Transverse colon (tissue), 4 donors: Measurements from ENCODE around the gene AVPI1. TPM values are rescaled to one million over a fixed set of nuclear protein-coding genes. Genes with fewer than 3 reads are reported as not detected.

Source experiments
- DNase-seq: peaks from one replicate; pipeline ENCODE4 v3.0.0-alpha.2; 2019
- H3K27ac ChIP-seq, 4 donors: fragments of 200-600 bp; sonication (generic); 2 replicates each; pipeline ENCODE4 v1.5.1; 2016 to 2018; ENCODE audit warnings: inconsistent platforms in 4 of 4
- H3K27me3 ChIP-seq: fragments of 200-600 bp; sonication (generic); 2 replicates; pipeline ENCODE4 v1.5.1; 2017; ENCODE audit warnings: inconsistent platforms
- H3K36me3 ChIP-seq, 4 donors: fragments of 200-600 bp; sonication (generic); 2 replicates each; pipeline ENCODE4 v1.5.1; 2017 to 2019; ENCODE audit warnings: inconsistent platforms in 4 of 4
- H3K4me1 ChIP-seq, 4 donors: fragments of 200-600 bp; sonication (generic); 2 replicates each; pipeline ENCODE4 v1.5.1; 2017 to 2020; ENCODE audit warnings: inconsistent platforms in 4 of 4
- H3K4me3 ChIP-seq, 4 donors: fragments of 200-600 bp; sonication (generic); 1 replicate in 1 of 4; 2 replicates in 3 of 4; pipeline versions ENCODE4 v1.5.1 to v1.6.1; 2017 to 2019; ENCODE audit warnings: inconsistent platforms in 4 of 4
- H3K9me3 ChIP-seq, 2 donors: fragments of 200-600 bp; sonication (generic); 2 replicates each; pipeline ENCODE4 v1.5.1; 2017 to 2019; ENCODE audit warnings: inconsistent platforms in 2 of 2
- CTCF ChIP-seq, 5 experiments: fragments of 200-600 bp in 3 of 5; fragments of 450-650 bp in 2 of 5; sonication (generic) in 3 of 5; IDR thresholded peaks; 1 replicate in 2 of 5; 2 replicates in 3 of 5; pipeline ENCODE4 v1.5.1; 2016 to 2017; ENCODE audit warnings: antibody characterized with exemption in 5 of 5, inconsistent platforms in 3 of 5, mild to moderate bottlenecking in 2 of 5, moderate library complexity in 1 of 5
- EP300 ChIP-seq: sonication (generic); formaldehyde crosslinking; IDR thresholded peaks from one replicate; pipeline ENCODE4 v1.6.1; 2017; ENCODE audit warnings: antibody characterized with exemption, low read depth
- POLR2A ChIP-seq: fragments of 450-650 bp; IDR thresholded peaks from one replicate; pipeline ENCODE4 v1.6.1; 2016; ENCODE audit warnings: antibody characterized with exemption, mild to moderate bottlenecking, moderate library complexity
- POLR2AphosphoS5 ChIP-seq, 3 donors: sonication (generic); formaldehyde crosslinking; IDR thresholded peaks; one replicate each; pipeline ENCODE4 v1.6.1; 2016; ENCODE audit warnings: antibody characterized with exemption in 3 of 3
- WGBS, 2 donors: methylation state at CpG; one replicate each; pipeline ENCODE4 v1.1.5; 2018; ENCODE audit warnings: low coverage in 1 of 2; 5-methylcytosine and 5-hydroxymethylcytosine counted together
- in situ Hi-C, 4 donors: fragments of 200-750 bp; cut with MboI; loops; one replicate each; pipeline versions ENCODE4 v1.15.0 to v1.15.1; 2017; ENCODE audit warnings: low sequenced_read_pairs in 3 of 4, low pct_ligation_motif_present in 1 of 4, low pct_unique_long_range_greater_than_20kb in 1 of 4
- intact Hi-C: fragments of 100-400 bp; cut with DNase I; formaldehyde crosslinking; loops from one replicate; pipeline ENCODE4 v1.15.1; 2023; ENCODE audit warnings: low total_unique reads
- total RNA-seq, 4 donors: library from RNA; depleted of rRNA; stranded (reverse); fragments of >200 nt; gene quantifications; one replicate each; pipeline ENCODE4 v1.1.0, GENCODE V29; 2016

AVPI1 gene
- total RNA-seq, 4 donors from 2014 or later, result 24.3 to 79.3 (median 47.9) TPM

GRCh38 chr10:97635577-97635976, 51.5 kb downstream of the AVPI1 start:
- intact Hi-C loops (no loop called here), in situ Hi-C loops (no loop called here)
- H3K9me3 ChIP-seq, result no peaks in the 10 kb centered on the region
- TF ChIP-seq POLR2AphosphoS5 (IDR thresholded peaks at IDR 0.05) (no peak), POLR2A (no peak), EP300 (no peak), CTCF (IDR thresholded peaks at IDR 0.05) (no peak)
- H3K4me3 ChIP-seq, result no peak overlapping the region
- H3K36me3 ChIP-seq, result no peaks in the 10 kb centered on the region
- WGBS, 2 donors, result 80 to 90% methylated on average over 1 of the region's 1 CpG
- no peak for DNase-seq
- H3K27ac ChIP-seq, result no peak overlapping the region
- H3K4me1 ChIP-seq, result peaks cover 0 to 16% (median 6%) of the 10 kb centered on the region in 4 donors
- H3K27me3 ChIP-seq, result no peaks in the 10 kb centered on the region

DNA sequence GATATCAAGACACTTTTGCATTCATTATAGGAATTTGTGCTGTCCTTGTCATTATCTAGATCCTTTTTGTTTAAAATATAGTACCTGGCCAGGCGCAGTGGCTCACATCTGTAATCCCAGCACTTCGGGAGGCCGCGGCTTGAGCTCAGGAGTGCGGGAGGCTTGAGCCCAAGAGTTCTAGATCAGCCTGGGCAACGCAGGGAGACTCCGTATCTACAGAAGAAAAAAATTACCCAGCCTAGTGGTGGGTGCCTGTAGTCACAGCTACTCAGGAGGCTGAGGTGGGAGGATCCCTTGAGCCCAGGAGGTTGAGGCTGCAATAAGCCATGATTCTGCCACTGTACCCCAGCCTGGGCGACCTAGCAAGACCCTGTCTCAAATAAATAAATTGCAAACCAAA, 53.1 kb downstream of the AVPI1 start:
- Histone ChIP-seq H3K27me3 (no peaks in the 10 kb centered on the region), H3K9me3 (no peaks in the 10 kb centered on the region), H3K4me1 (peaks cover 0 to 12% (median 6%) of the 10 kb centered on the region in 4 donors), H3K4me3 (peak overlapping the region in 3 of 4 donors; percentile 58 to 68 (median 63)), H3K27ac (peak overlapping the region; percentile 39 to 71 (median 64)), H3K36me3 (no peaks in the 10 kb centered on the region)
- WGBS, 2 donors, result 51 to 80% methylated on average over 1 to 8 of the region's 8 CpGs
- TF ChIP-seq CTCF (IDR thresholded peaks at IDR 0.05) (peak; percentile 21 to 53 (median 37)), POLR2A (no peak)
- intact Hi-C loops (no loop called here), in situ Hi-C loops (no loop called here)
- peak; percentile 10 for DNase-seq

DNA sequence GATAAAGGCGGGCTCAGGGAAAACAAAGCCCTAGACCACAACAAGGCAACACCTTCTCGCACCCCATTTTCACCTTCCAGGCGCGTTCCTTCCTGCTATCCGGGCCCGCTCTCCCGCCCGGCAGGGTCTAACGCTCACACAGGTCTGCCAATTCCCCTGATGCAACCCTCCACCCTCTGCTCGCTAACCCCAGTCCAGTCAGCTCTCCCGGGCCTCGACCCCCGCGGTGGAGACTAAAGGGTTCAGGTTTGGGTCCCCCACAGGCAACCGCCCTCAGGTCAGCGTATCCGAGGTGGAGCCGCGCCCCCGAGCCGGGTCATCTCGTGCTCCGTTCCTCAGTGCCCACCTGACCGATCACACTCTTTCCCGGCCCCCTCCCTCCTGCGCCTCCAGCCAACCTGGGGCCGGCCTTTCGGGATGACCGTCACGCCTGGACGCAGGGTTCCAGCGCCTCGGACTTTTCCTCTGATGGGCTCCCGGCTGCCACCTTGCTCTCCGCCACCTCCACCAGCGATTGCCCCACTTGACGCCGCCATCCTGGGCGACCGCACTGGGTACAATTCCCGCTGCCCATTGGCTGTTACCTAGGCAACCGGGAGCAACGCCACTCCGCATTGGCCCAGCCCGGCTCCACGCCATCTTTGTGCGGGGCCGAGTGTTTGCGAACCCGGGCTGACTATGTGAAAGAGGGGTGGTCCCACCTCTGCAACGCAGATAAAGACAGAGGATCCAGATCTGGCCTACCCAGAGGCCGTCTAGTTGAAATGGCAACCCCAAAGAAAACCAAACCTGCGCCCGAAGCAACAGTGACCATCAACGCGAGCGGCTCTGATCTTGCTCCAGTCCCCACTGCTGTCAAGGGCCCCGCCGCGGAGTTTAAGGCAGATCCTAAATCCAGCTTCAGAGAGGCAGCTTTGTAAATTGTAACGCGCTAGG, 53.8 kb downstream of the AVPI1 start, which contains the start of gene MORN4:
Gene MORN4, minus strand, starts transcription at position 552 of the 936 bp plus-strand sequence. CDS start 13,847 bp downstream, outside the sequence.
- no peaks in the 10 kb centered on the region for H3K27me3 ChIP-seq
- 0 to 3% methylated on average over 4 to 62 of the region's 62 CpGs for WGBS, 2 donors
- H3K4me3 ChIP-seq, result peak within 1 kb of the TSS; percentile 58 to 71 (median 66)
- H3K27ac ChIP-seq, result peak within 1 kb of the TSS; percentile 39 to 71 (median 64)
- in situ Hi-C loops, result no loop called here
- peaks cover 0 to 12% (median 6%) of the 10 kb centered on the region in 4 donors for H3K4me1 ChIP-seq
- H3K36me3 ChIP-seq, result no peaks in the 10 kb centered on the region
- intact Hi-C loops, result no loop called here
- DNase-seq, result peak; percentile 93
- TF ChIP-seq POLR2A (no peak), EP300 (no peak), POLR2AphosphoS5 (IDR thresholded peaks at IDR 0.05) (no peak), CTCF (IDR thresholded peaks at IDR 0.05) (no peak)
- no peaks in the 10 kb centered on the region for H3K9me3 ChIP-seq

DNA sequence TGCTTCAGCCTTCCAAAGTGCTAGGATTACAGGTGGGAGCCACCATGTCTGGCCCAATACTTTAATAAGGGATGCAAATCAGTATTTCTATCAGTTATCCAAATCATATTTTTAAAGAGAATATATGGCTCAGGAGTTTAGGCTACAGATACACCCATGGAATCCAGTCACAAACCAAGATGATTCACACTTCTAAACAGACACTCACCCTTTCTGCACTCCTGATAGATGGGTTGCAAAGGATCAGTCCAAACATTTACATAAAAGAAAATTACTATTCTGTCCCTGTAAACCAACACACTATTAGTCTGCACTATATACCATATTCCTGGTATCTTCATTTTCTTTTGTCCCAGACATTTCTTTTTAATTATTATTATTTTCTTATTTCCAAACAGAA, 55.9 kb downstream of the AVPI1 start:
- TF ChIP-seq CTCF (IDR thresholded peaks at IDR 0.05) (no peak), POLR2A (no peak), EP300 (no peak), POLR2AphosphoS5 (IDR thresholded peaks at IDR 0.05) (no peak)
- intact Hi-C loops, result no loop called here
- DNase-seq, result no peak

More for the DNA sequence above, 55.9 kb downstream of the AVPI1 start:
- H3K36me3 ChIP-seq, result no peaks in the 10 kb centered on the region
- no peaks in the 10 kb centered on the region for H3K27me3 ChIP-seq
- peaks cover 0 to 12% (median 6%) of the 10 kb centered on the region in 4 donors for H3K4me1 ChIP-seq
- in situ Hi-C loops, result no loop called here
- no peak overlapping the region for H3K4me3 ChIP-seq
- no peak overlapping the region for H3K27ac ChIP-seq
- H3K9me3 ChIP-seq, result no peaks in the 10 kb centered on the region
